GM21576 (cell line): ENCODE measurements around the gene CHST11.

ENCODE experiments used
- ATAC-seq: cut with Tn5 transposase; IDR thresholded peaks from one replicate; pipeline ENCODE4 v1.9.1; 2021; ENCODE audit warnings: mild to moderate bottlenecking, moderate library complexity; ENCODE audit not compliant: unreplicated experiment

The CHST11 gene

GRCh38 chr12:104459368-104459909 lies 2.7 kb downstream of the CHST11 start:
- no peak for ATAC-seq

GRCh38 chr12:104460041-104460719 lies 3.4 kb downstream of the CHST11 start:
- no peak for ATAC-seq

GRCh38 chr12:104460973-104461698 lies 4.4 kb downstream of the CHST11 start:
- no peak for ATAC-seq

- ATAC-seq: no peak
Measured at GRCh38 chr12:104462325-104462724, 5.6 kb downstream of the CHST11 start.

GRCh38 chr12:104462931-104463339 lies 6.2 kb downstream of the CHST11 start:
- ATAC-seq: peak; percentile 42

- no peak for ATAC-seq
Measured at GRCh38 chr12:104463368-104463767, 6.6 kb downstream of the CHST11 start.

- ATAC-seq: no peak
Measured at GRCh38 chr12:104464899-104465298, 8.2 kb downstream of the CHST11 start.

GRCh38 chr12:104466709-104467345 lies 10.1 kb downstream of the CHST11 start:
- no peak for ATAC-seq

GRCh38 chr12:104467346-104467837 lies 10.6 kb downstream of the CHST11 start:
- no peak for ATAC-seq

GRCh38 chr12:104468371-104468770 lies 11.6 kb downstream of the CHST11 start:
- ATAC-seq: no peak

GRCh38 chr12:104469066-104469465 lies 12.3 kb downstream of the CHST11 start:
- ATAC-seq: no peak

- ATAC-seq: no peak
Measured at GRCh38 chr12:104469523-104469922, 12.8 kb downstream of the CHST11 start.

GRCh38 chr12:104470521-104470920 lies 13.8 kb downstream of the CHST11 start:
- no peak for ATAC-seq

GRCh38 chr12:104471336-104471735 lies 14.6 kb downstream of the CHST11 start:
- no peak for ATAC-seq

- no peak for ATAC-seq
Measured at GRCh38 chr12:104472748-104473147, 16.0 kb downstream of the CHST11 start.

GRCh38 chr12:104473374-104473983 lies 16.7 kb downstream of the CHST11 start:
- ATAC-seq: peak; percentile 55

GRCh38 chr12:104475271-104475670 lies 18.5 kb downstream of the CHST11 start:
- no peak for ATAC-seq

- no peak for ATAC-seq
Measured at GRCh38 chr12:104477510-104478390, 21.0 kb downstream of the CHST11 start.

GRCh38 chr12:104478396-104479122 lies 21.8 kb downstream of the CHST11 start:
- peak; percentile 87 for ATAC-seq
